Nephron progenitor cell (in vitro differentiated cells): ENCODE data around the gene PRPF31.

Source experiments
- DNase-seq: peaks from one replicate; pipeline ENCODE4 v3.0.0; 2021
- H3K27ac Mint-ChIP-seq: 2 replicates; pipeline ENCODE4 v1.8.0; 2021; ENCODE audit warnings: mild to moderate bottlenecking, moderate library complexity, mixed read lengths
- H3K27me3 Mint-ChIP-seq: 2 replicates; pipeline ENCODE4 v1.8.0; 2021; ENCODE audit warnings: mild to moderate bottlenecking, low read depth, mixed read lengths; ENCODE audit not compliant: poor library complexity
- H3K36me3 Mint-ChIP-seq: 2 replicates; pipeline ENCODE4 v1.8.0; 2021; ENCODE audit warnings: low read depth, mixed read lengths
- H3K4me1 Mint-ChIP-seq: 2 replicates; pipeline ENCODE4 v1.8.0; 2021; ENCODE audit warnings: mixed read lengths
- H3K4me3 Mint-ChIP-seq: 2 replicates; pipeline ENCODE4 v1.8.0; 2021; ENCODE audit warnings: mild to moderate bottlenecking, moderate library complexity, mixed read lengths
- H3K9me3 Mint-ChIP-seq: 2 replicates; pipeline ENCODE4 v1.8.0; 2021; ENCODE audit warnings: mild to moderate bottlenecking, moderate library complexity, mixed read lengths
- TF ChIP-seq, protein P1 (sequence below): fragments of 200-600 bp; sonication (generic); IDR thresholded peaks from 2 replicates; pipeline ENCODE4 v1.5.0; 2021; ENCODE audit warnings: antibody characterized with exemption

The PRPF31 gene

DNA sequence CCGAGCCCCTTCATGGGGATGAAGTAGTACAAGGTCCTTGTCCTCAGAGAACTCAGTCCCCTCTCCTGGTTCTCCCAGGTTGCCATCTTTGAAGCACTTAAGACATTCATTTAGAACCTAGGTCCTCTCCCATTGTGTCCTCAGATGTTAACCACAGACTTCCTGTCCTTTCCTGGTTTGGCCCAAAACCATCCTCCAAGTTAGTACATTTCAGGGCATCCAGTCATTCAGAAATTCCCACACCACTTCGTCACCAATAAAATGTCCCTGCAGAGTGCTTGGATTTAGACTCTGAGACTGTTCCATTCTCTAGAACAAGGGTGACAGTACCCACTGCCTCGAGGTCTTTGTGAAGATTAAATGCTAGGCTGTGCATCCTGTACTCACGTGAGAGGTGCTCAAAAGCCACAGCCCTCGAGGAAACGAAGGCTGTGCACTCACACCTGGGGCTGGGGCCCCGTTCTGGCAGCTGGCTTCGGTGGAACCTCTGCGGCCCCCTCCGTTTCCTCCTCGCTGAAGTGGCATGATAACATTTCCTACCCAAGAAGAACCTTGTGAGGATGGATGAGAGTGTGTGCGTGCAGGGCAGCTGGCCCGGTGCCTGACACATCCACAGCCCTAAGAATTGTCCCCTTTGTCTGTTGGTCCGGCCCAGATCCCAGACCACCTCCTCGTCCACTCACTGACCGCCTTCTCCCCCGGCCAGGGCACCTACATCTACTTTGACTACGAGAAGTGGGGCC is 39.2 kb downstream of the PRPF31 start:
- peaks cover 1% of the 10 kb centered on the region for H3K27me3 Mint-ChIP-seq
- H3K9me3 Mint-ChIP-seq: peaks cover under 1% of the 10 kb centered on the region
- TF ChIP-seq, protein P1, sequence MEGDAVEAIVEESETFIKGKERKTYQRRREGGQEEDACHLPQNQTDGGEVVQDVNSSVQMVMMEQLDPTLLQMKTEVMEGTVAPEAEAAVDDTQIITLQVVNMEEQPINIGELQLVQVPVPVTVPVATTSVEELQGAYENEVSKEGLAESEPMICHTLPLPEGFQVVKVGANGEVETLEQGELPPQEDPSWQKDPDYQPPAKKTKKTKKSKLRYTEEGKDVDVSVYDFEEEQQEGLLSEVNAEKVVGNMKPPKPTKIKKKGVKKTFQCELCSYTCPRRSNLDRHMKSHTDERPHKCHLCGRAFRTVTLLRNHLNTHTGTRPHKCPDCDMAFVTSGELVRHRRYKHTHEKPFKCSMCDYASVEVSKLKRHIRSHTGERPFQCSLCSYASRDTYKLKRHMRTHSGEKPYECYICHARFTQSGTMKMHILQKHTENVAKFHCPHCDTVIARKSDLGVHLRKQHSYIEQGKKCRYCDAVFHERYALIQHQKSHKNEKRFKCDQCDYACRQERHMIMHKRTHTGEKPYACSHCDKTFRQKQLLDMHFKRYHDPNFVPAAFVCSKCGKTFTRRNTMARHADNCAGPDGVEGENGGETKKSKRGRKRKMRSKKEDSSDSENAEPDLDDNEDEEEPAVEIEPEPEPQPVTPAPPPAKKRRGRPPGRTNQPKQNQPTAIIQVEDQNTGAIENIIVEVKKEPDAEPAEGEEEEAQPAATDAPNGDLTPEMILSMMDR: no peak
- DNase-seq: no peak
- peak overlapping the region; percentile 72 for H3K27ac Mint-ChIP-seq
- H3K4me3 Mint-ChIP-seq: no peak overlapping the region
- H3K4me1 Mint-ChIP-seq: peaks cover 17% of the 10 kb centered on the region
- H3K36me3 Mint-ChIP-seq: peaks cover 46% of the 10 kb centered on the region

- Mint-ChIP-seq H3K4me1 (peaks cover 26% of the 10 kb centered on the region), H3K27me3 (no peaks in the 10 kb centered on the region), H3K27ac (no peak overlapping the region), H3K36me3 (peaks cover 45% of the 10 kb centered on the region), H3K4me3 (no peak overlapping the region), H3K9me3 (peaks cover 10% of the 10 kb centered on the region)
- DNase-seq: no peak
- TF ChIP-seq, protein P1: no peak
Measured at GRCh38 chr19:54155694-54156093, 40.1 kb downstream of the PRPF31 start.

DNA sequence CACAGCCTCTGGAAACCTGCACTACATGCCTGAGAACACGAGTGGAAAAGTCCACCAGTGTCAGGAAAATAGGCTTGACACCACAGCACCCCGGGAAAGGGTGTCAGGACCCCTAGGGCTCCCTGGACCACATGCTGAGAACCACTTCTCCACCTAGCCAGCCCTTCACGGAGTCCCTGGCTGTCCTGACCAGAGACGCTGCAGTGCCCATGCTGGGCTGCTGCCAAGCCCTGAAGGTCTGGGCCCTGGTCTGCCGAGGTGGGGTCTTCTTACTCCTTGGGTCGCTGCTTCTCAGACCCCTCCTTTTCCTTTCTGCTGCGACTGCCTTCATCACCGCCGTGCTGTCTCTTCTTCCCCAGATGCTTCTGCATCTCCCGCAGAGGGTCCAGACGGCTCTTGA is 40.9 kb downstream of the PRPF31 start:
- no peak for DNase-seq
- no peak overlapping the region for H3K4me3 Mint-ChIP-seq
- TF ChIP-seq, protein P1: no peak
- H3K4me1 Mint-ChIP-seq: peaks cover 32% of the 10 kb centered on the region
- peaks cover 17% of the 10 kb centered on the region for H3K9me3 Mint-ChIP-seq
- peaks cover 44% of the 10 kb centered on the region for H3K36me3 Mint-ChIP-seq
- no peak overlapping the region for H3K27ac Mint-ChIP-seq
- peaks cover 7% of the 10 kb centered on the region for H3K27me3 Mint-ChIP-seq

DNA sequence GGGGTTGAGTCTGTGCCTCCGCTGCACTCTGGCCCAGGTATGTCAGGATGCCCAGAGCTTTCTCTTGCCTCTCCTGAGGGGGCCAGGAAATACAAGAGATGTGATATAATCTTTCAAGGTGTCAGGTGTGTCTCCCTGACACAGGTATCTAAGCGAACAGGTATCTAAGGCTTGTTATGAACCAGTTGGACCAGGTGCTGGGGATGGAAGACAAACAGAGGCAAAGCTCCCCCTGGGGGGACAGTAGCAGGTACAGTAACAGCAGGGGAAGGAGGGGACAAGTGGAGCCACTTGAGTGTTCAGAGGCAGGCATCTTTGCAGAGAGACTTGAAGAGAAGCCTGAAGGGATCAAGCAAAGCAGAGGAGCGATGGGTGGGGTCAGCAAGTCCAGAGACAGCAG is 41.4 kb downstream of the PRPF31 start:
- Mint-ChIP-seq H3K9me3 (peaks cover 21% of the 10 kb centered on the region), H3K27ac (peak overlapping the region; percentile 78), H3K4me1 (peaks cover 36% of the 10 kb centered on the region), H3K4me3 (peak overlapping the region; percentile 35), H3K27me3 (peaks cover 11% of the 10 kb centered on the region), H3K36me3 (peaks cover 44% of the 10 kb centered on the region)
- TF ChIP-seq, protein P1: no peak
- no peak for DNase-seq

- H3K36me3 Mint-ChIP-seq: peaks cover 52% of the 10 kb centered on the region
- peak overlapping the region; percentile 98 for H3K4me3 Mint-ChIP-seq
- H3K27ac Mint-ChIP-seq: peak overlapping the region; percentile 37
- peaks cover 45% of the 10 kb centered on the region for H3K4me1 Mint-ChIP-seq
- DNase-seq: no peak
- TF ChIP-seq, protein P1: no peak
- peaks cover 39% of the 10 kb centered on the region for H3K9me3 Mint-ChIP-seq
- peaks cover 23% of the 10 kb centered on the region for H3K27me3 Mint-ChIP-seq
Measured at GRCh38 chr19:54158812-54159351, 43.3 kb downstream of the PRPF31 start.
